A673 (cell line): ENCODE measurements around the gene STX18. TPM values are rescaled to one million over a fixed set of nuclear protein-coding genes. Genes with fewer than 3 reads are reported as not detected.

Experiments used
- BruUV-seq: library from RNA; stranded (reverse); fragments of 400-500 nt; replicated peaks from 2 replicates; lab custom pipeline; 2021; lab: Mats Ljungman, UMichigan
- CTCF ChIA-PET: fragments of 300-600 bp; sonication (Branson Sonifier 250); formaldehyde crosslinking; loops from one replicate; lab custom pipeline; 2022; ENCODE audit warnings: antibody characterized with exemption; lab: Charles Lee
- POLR2A ChIA-PET: fragments of 300-600 bp; sonication (Branson Sonifier 250); formaldehyde crosslinking; loops from one replicate; lab custom pipeline; 2022; ENCODE audit warnings: antibody characterized with exemption; ENCODE audit not compliant: low non-redundant PET; lab: Charles Lee
- DNase-seq: peaks from one replicate; pipeline ENCODE4 v3.0.0-alpha.2; 2015; ENCODE audit warnings: low spot score
- H3K27ac ChIP-seq: fragments of 200-600 bp; sonication (generic); 2 replicates; pipeline ENCODE4 v1.5.1; 2016; ENCODE audit warnings: mixed run types, low read depth, mild to moderate bottlenecking, mixed read lengths, antibody characterized with exemption, low read length; ENCODE audit not compliant: poor library complexity, severe bottlenecking
- H3K27me3 ChIP-seq: fragments of 200-600 bp; sonication (generic); replicated peaks from 2 replicates; pipeline ENCODE4 v1.6.1; 2017; ENCODE audit warnings: mixed run types, low read depth, mild to moderate bottlenecking, mixed read lengths, antibody characterized with exemption, low read length; ENCODE audit not compliant: insufficient read depth, poor library complexity
- H3K36me3 ChIP-seq: fragments of 200-600 bp; sonication (generic); 2 replicates; pipeline ENCODE4 v1.6.1; 2016; ENCODE audit warnings: mixed run types, mild to moderate bottlenecking, mixed read lengths, antibody characterized with exemption, low read length; ENCODE audit not compliant: insufficient read depth, poor library complexity, severe bottlenecking
- H3K4me1 ChIP-seq: fragments of 200-600 bp; sonication (generic); 2 replicates; pipeline ENCODE4 v1.6.1; 2017; ENCODE audit warnings: mixed run types, mild to moderate bottlenecking, mixed read lengths, antibody characterized with exemption, low read length; ENCODE audit not compliant: insufficient read depth, poor library complexity, severe bottlenecking
- H3K4me3 ChIP-seq: fragments of 200-600 bp; sonication (generic); 2 replicates; pipeline ENCODE4 v1.5.1; 2016; ENCODE audit warnings: low read depth, mixed run types, mild to moderate bottlenecking, mixed read lengths, low read length; ENCODE audit not compliant: poor library complexity, severe bottlenecking
- H3K9me3 ChIP-seq: fragments of 200-600 bp; sonication (generic); 2 replicates; pipeline ENCODE4 v1.6.1; 2016; ENCODE audit warnings: mixed run types, low read depth, mild to moderate bottlenecking, mixed read lengths, antibody characterized with exemption, low read length; ENCODE audit not compliant: poor library complexity, severe bottlenecking
- CTCF ChIP-seq: fragments of 300-800, 200-600 bp; sonication (generic); conservative IDR thresholded peaks from 2 replicates; pipeline ENCODE4 v1.5.1; 2017; ENCODE audit warnings: low read depth, mild to moderate bottlenecking, antibody characterized with exemption, low read length, moderate library complexity, mixed read lengths
- EZH2 ChIP-seq: fragments of 200-600 bp; sonication (generic); IDR thresholded peaks from 2 replicates; pipeline ENCODE4 v1.6.1; 2017; ENCODE audit warnings: borderline replicate concordance, low read depth, mild to moderate bottlenecking, mixed read lengths, antibody characterized with exemption, low read length; ENCODE audit not compliant: poor library complexity, severe bottlenecking
- intact Hi-C: fragments of 100-400 bp; cut with micrococcal nuclease; formaldehyde crosslinking; loops from one replicate; pipeline ENCODE4 v1.10.0; 2022; ENCODE audit not compliant: unreplicated experiment
- total RNA-seq: library from RNA; stranded (reverse); gene quantifications from 2 replicates; pipeline ENCODE4 v1.2.3, GENCODE V29; 2021

Gene STX18
- total RNA-seq, 1 experiment from 2014 or later, result 34.3 TPM

- Histone ChIP-seq H3K27me3 (no peaks in the 10 kb centered on the region), H3K27ac (no peak overlapping the region), H3K4me3 (no peak overlapping the region), H3K36me3 (no peaks in the 10 kb centered on the region), H3K4me1 (no peaks in the 10 kb centered on the region), H3K9me3 (no peaks in the 10 kb centered on the region)
- CTCF ChIA-PET, result no interaction called here
- no peak for DNase-seq
- TF ChIP-seq EZH2 (no peak), CTCF (no peak)
- BruUV-seq, result no TSS peak
- POLR2A ChIA-PET, result no interaction called here
- intact Hi-C loops, result no loop called here
Measured at GRCh38 chr4:4564522-4564921, 22.7 kb upstream of the STX18 start.

DNA sequence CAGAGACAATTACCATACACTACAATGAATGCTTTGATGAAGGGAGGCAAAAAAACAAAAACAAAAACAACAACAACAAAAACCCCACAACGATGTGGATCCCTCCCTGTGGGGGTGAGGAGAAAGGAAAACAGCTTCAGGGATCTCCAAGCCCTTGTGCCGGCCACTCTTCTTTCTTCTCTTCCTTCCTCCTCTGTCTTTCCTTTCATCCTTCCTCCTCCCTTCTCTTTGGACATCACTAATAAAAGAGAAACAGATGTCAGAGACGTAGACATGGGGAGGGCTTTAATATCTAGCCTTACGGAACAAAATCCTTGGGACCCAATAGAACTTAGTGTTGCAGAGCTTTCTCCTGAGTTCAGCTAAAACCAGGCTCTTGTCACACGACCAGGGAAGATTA, 18.8 kb upstream of the STX18 start:
- Histone ChIP-seq H3K4me3 (no peak overlapping the region), H3K9me3 (no peaks in the 10 kb centered on the region), H3K36me3 (no peaks in the 10 kb centered on the region), H3K27me3 (no peaks in the 10 kb centered on the region), H3K4me1 (no peaks in the 10 kb centered on the region), H3K27ac (no peak overlapping the region)
- ChIA-PET CTCF (no interaction called here), POLR2A (no interaction called here)
- intact Hi-C loops, result no loop called here
- BruUV-seq, result no TSS peak
- no peak for DNase-seq
- no peak for TF ChIP-seq CTCF
- TF ChIP-seq EZH2, result no peak

DNA sequence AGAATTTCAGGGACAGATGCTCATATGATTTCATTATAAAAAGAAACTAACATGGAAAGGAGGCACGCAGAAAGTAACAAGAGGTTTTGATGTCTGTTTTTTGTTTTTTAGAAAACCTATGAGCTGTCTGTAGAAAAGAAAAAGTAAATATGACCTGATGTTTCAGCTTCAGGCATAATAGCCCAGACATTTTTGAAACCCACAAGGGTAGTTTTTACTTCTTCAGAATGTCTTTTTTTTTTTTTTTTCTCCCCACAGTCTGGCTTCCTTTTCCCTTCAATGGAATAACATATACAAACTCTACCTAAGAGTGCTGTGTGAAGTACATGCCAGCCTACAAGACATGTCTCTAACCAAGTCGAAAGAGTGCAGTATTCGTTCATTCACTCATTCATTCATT, 18.3 kb upstream of the STX18 start:
- Histone ChIP-seq H3K36me3 (no peaks in the 10 kb centered on the region), H3K9me3 (no peaks in the 10 kb centered on the region), H3K4me1 (no peaks in the 10 kb centered on the region), H3K4me3 (no peak overlapping the region), H3K27ac (no peak overlapping the region), H3K27me3 (no peaks in the 10 kb centered on the region)
- TF ChIP-seq EZH2 (no peak), CTCF (no peak)
- ChIA-PET CTCF (no interaction called here), POLR2A (no interaction called here)
- no TSS peak for BruUV-seq
- intact Hi-C loops, result no loop called here
- DNase-seq, result no peak
